Choroid plexus epithelial cell (primary cell): Measurements from ENCODE around the gene SOCS2.

Source experiments
- DNase-seq: peaks from one replicate; pipeline ENCODE4 v3.0.0-alpha.2; 2010; ENCODE audit warnings: low read depth
- H3K4me3 ChIP-seq: 2 replicates; pipeline ENCODE4 v1.5.1; 2011; ENCODE audit warnings: low read depth, mild to moderate bottlenecking, control low read depth, low read length, moderate library complexity
- TF ChIP-seq, protein P1 (sequence below): conservative IDR thresholded peaks from 2 replicates; pipeline ENCODE4 v1.5.1; 2011; ENCODE audit warnings: low read depth, mild to moderate bottlenecking, control low read depth, inconsistent platforms, low read length, moderate library complexity

SOCS2 gene

DNA sequence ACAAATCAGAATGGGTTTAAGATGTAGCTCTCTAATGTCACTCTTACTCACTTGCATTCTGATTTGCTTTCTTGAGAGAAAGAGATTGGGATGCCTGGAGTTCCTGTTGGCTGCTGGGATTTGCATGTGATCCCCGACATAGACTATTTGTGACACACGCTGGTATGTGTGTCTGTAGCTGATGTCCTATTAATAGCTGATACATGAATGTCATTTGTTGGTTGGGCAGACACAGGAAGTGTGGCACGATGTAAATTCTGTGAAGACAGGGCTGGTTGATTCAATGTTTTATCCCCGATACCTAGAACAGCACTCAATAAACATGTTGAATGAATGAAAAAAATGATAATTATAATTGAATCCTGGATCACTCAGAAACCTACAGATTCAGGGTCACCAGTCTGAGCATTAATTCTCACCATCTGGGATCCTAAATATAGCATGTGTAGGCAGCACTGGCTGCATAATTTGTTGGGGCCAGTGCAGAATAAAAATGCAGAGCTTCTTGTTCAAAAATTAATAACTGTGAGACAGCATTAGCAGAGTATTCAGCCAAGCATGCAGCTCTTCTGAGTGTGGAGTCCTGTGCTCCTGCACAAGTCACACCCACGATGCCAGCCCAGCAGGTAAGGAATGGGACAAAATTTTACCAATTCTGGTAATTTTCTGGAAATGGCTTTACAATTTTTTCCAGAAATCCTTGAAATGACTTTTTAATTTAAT is 35.5 kb upstream of the SOCS2 start:
- TF ChIP-seq, protein P1, sequence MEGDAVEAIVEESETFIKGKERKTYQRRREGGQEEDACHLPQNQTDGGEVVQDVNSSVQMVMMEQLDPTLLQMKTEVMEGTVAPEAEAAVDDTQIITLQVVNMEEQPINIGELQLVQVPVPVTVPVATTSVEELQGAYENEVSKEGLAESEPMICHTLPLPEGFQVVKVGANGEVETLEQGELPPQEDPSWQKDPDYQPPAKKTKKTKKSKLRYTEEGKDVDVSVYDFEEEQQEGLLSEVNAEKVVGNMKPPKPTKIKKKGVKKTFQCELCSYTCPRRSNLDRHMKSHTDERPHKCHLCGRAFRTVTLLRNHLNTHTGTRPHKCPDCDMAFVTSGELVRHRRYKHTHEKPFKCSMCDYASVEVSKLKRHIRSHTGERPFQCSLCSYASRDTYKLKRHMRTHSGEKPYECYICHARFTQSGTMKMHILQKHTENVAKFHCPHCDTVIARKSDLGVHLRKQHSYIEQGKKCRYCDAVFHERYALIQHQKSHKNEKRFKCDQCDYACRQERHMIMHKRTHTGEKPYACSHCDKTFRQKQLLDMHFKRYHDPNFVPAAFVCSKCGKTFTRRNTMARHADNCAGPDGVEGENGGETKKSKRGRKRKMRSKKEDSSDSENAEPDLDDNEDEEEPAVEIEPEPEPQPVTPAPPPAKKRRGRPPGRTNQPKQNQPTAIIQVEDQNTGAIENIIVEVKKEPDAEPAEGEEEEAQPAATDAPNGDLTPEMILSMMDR: no peak
- no peak overlapping the region for H3K4me3 ChIP-seq
- no peak for DNase-seq

DNA sequence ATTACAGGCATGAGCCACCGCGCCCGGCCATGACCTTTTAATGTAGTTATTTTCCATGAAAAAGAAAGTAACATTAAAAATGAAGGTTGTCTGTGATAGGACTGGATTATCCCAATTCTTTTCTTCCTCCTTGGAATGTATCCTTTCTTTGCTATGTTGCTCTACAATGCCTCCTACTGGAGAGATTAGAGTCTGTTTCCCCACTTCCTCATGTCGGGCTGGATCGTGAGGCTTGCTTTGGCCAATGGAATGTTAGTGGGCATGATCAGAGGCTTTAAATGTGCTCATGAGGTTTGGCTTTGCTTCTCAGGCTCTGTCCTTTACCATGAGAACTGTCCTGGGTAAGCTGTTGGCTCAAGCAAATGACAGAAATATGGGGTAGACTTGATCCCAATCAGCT is 34.7 kb upstream of the SOCS2 start:
- no peak for DNase-seq
- TF ChIP-seq, protein P1: peak; percentile 23
- H3K4me3 ChIP-seq: no peak overlapping the region

DNA sequence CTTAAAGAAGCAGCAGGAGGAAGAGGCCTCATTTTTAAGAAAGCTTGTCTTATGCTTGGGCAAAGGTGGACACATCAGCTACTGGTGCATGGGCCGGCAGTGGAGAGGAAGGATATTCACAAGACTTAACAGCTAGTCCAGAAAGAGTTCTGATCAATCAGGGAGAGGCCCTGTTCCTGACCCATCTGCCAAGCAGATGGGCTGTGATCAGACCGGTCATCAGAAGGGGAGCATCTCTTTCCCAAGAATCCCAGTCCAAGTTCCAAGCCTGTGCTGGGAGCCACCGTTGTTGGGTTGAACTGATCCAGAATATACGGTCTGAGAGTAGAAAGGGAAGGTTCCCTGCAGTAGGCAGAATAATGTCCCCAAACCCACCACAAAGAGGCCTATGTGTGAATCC is 32.7 kb upstream of the SOCS2 start:
- no peak overlapping the region for H3K4me3 ChIP-seq
- TF ChIP-seq, protein P1: no peak
- no peak for DNase-seq

DNA sequence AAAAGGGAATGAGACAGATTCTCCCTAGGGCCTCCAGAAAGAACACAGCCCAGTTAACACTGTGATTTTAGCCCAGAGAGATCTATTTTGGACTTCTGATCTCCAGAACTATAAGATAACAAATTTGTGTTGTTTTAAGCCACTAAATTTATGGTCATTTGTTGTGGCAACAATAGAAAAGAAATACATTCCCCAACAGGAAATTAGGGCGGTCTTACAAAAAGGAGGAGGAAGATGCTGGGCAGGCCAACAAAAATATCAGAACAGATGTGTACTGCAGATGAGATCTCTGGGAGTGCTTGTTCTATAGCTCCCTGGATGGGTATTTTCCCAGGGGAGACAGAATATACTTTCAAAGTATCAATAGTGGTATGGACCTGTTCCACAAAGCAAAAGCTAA is 32.0 kb upstream of the SOCS2 start:
- H3K4me3 ChIP-seq: no peak overlapping the region
- no peak for DNase-seq
- TF ChIP-seq, protein P1: no peak

DNA sequence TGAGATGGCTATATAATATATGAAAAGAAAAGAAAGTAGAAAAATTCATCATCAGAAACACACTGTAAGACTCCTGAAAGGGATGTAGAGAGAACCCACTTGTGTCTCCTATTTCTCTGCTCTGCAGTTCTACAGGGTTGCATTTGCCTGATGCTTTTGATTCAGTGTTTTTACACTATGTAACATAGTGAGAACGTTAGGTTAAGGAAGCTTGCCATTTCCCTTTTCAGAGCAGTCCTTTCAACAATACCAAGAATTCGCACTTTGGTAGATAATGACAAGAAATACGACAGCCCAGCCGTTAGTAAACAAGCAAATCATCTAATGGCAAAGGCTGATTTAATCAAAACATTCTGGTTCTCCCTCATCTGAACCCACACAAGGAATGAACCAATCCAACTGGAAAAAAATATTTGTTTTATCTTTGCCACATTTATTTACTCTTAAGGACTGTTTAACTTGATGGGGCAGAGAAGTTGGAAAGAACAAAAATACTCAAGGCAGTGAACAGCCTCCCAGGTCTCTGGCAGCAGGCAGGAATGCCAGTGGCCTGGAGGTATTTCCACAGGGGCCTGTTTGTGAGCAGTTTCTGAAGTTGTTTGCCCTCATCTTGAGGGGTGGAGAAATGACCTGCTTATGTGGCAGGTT is 30.8 kb upstream of the SOCS2 start:
- no peak for DNase-seq
- TF ChIP-seq, protein P1: no peak

DNA sequence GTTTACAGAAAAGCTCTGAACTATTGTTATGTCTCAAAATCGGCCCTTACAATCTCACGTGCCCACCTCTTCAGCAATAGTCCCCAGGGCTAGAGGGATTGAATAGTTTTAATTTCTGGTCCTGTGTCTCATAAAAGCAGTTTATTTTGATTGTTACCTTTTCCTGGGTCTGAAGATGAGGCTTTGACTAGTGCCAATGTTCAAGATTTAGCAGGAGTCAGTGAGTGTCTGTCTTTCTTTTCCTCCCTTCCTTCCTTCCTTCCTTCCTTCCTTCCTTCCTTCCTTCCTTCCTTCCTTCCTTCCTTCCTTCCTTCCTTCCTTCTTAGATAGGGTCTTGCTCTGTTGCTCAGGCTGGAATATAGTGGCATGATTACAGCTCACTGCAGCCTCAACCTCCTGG is 24.7 kb upstream of the SOCS2 start:
- TF ChIP-seq, protein P1: no peak
- DNase-seq: no peak
- H3K4me3 ChIP-seq: no peak overlapping the region

More for the DNA sequence above, 30.8 kb upstream of the SOCS2 start:
- no peak overlapping the region for H3K4me3 ChIP-seq

DNA sequence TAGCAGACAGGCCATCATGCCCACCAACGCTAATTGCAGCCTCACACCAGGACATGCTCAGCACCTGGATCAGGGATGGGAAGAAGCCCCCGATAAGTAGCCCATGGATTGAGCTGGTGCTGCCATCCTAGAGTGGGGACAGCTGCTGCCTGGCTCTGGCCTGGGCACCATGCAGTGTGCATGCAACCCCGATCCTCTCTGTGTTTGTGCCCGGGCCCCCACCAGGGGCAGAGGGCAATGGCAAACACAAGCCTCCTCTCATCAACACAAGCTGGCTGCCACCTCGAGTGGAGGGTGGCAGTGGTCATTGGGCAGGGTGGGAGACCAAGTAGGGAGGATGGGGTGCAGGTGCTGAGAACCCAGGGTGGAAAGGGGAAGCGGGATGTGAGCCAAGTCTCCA is 23.3 kb upstream of the SOCS2 start:
- no peak overlapping the region for H3K4me3 ChIP-seq
- TF ChIP-seq, protein P1: no peak
- no peak for DNase-seq
